NB4 (cell line): ENCODE data around the gene YKT6.

Experiments
- DNase-seq: peaks from one replicate; pipeline ENCODE4 v3.0.0; 2010; ENCODE audit warnings: low read depth
- H3K4me3 ChIP-seq: one replicate; pipeline ENCODE4 v1.5.1; 2011; ENCODE audit warnings: mild to moderate bottlenecking, low read depth, low read length, moderate library complexity
- CTCF ChIP-seq: IDR thresholded peaks from one replicate; pipeline ENCODE4 v1.5.1; 2012; ENCODE audit warnings: low read depth, low read length
- MAX ChIP-seq: IDR thresholded peaks from 2 replicates; pipeline ENCODE4 v1.6.1; 2011; ENCODE audit warnings: low read depth, low read length
- MYC ChIP-seq: IDR thresholded peaks from 2 replicates; pipeline ENCODE4 v1.6.1; 2011; ENCODE audit warnings: low read depth, low read length
- POLR2A ChIP-seq: IDR thresholded peaks from 2 replicates; pipeline ENCODE4 v1.6.1; 2011; ENCODE audit warnings: mild to moderate bottlenecking; ENCODE audit not compliant: insufficient read length; ENCODE audit errors: extremely low read depth

The YKT6 gene

GRCh38 chr7:44200699-44201461 lies at the start of gene YKT6:
YKT6 (plus strand) TSS chr7:44200978; CDS start chr7:44201136, 158 bp downstream.
- TF ChIP-seq MAX: peak; percentile 91
- TF ChIP-seq POLR2A: peak; percentile 88
- TF ChIP-seq MYC: peak; percentile 97
- peak; percentile 38 for TF ChIP-seq CTCF
- DNase-seq: peak; percentile 99
- peak within 1 kb of the TSS; percentile 94 for H3K4me3 ChIP-seq

- H3K4me3 ChIP-seq: no peak overlapping the region
- TF ChIP-seq POLR2A (no peak), MAX (no peak), MYC (no peak), CTCF (no peak)
- DNase-seq: no peak
Observed at GRCh38 chr7:44151956-44152355, 48.8 kb upstream of the YKT6 start.

GRCh38 chr7:44152971-44153947 lies 47.5 kb upstream of the YKT6 start:
- no peak for TF ChIP-seq CTCF
- TF ChIP-seq MYC: no peak
- TF ChIP-seq POLR2A: no peak
- no peak for TF ChIP-seq MAX
- no peak overlapping the region for H3K4me3 ChIP-seq
- no peak for DNase-seq

GRCh38 chr7:44153948-44154335 lies 46.8 kb upstream of the YKT6 start:
- TF ChIP-seq MAX (no peak), MYC (no peak), CTCF (no peak), POLR2A (no peak)
- DNase-seq: no peak
- no peak overlapping the region for H3K4me3 ChIP-seq

GRCh38 chr7:44154703-44155102 lies 46.1 kb upstream of the YKT6 start:
- no peak for TF ChIP-seq POLR2A
- no peak for TF ChIP-seq CTCF
- no peak for TF ChIP-seq MAX
- TF ChIP-seq MYC: no peak
- DNase-seq: no peak

More at GRCh38 chr7:44154703-44155102, 46.1 kb upstream of the YKT6 start:
- no peak overlapping the region for H3K4me3 ChIP-seq
